Esophagus squamous epithelium (tissue), 4 donors: ENCODE measurements around the gene UQCRC2.

Experiments
- CTCF ChIP-seq, 6 experiments: fragments of 450-650 bp in 4 of 6; fragments of 200-600 bp in 2 of 6; sonication (generic) in 2 of 6; IDR thresholded peaks; one replicate each; pipeline ENCODE4 v1.5.1; 2016 to 2019; ENCODE audit warnings: antibody characterized with exemption in 6 of 6, mild to moderate bottlenecking in 4 of 6, moderate library complexity in 4 of 6
- POLR2A ChIP-seq, 4 donors: fragments of 450-650 bp; IDR thresholded peaks; one replicate each; pipeline ENCODE4 v1.6.1; 2017; ENCODE audit warnings: antibody characterized with exemption in 4 of 4, mild to moderate bottlenecking in 4 of 4, moderate library complexity in 3 of 4

GRCh38 chr16:21996923-21997696, 43.9 kb downstream of the UQCRC2 start:
- TF ChIP-seq POLR2A (IDR thresholded peaks at IDR 0.05) (no peak), CTCF (IDR thresholded peaks at IDR 0.05) (no peak)
